WERI-Rb-1 (cell line): ENCODE results near the gene LDB3.

Source experiments
- DNase-seq: peaks from one replicate; pipeline ENCODE4 v3.0.0-alpha.2; 2020
- H3K27ac ChIP-seq: fragments of 250-450 bp; sonication (Bioruptor Pico); 2 replicates; pipeline ENCODE4 v1.5.1; 2020; ENCODE audit warnings: mild to moderate bottlenecking, moderate library complexity
- H3K27me3 ChIP-seq: fragments of 250-450 bp; sonication (Bioruptor Pico); 2 replicates; pipeline ENCODE4 v1.5.1; 2021; ENCODE audit warnings: mild to moderate bottlenecking, low read depth, moderate library complexity; ENCODE audit not compliant: insufficient read depth, severe bottlenecking
- H3K36me3 ChIP-seq: fragments of 250-450 bp; sonication (Bioruptor Pico); 2 replicates; pipeline ENCODE4 v1.5.1; 2020; ENCODE audit warnings: mild to moderate bottlenecking, moderate library complexity
- H3K4me3 ChIP-seq: 2 replicates; pipeline ENCODE4 v1.5.1; 2011; ENCODE audit warnings: low read depth, mild to moderate bottlenecking, control low read depth, low read length
- H3K9me3 ChIP-seq: fragments of 250-450 bp; sonication (Bioruptor Pico); 2 replicates; pipeline ENCODE4 v1.5.1; 2021; ENCODE audit warnings: mild to moderate bottlenecking, moderate library complexity; ENCODE audit not compliant: severe bottlenecking
- TF ChIP-seq, protein P1 (sequence below): IDR thresholded peaks from 2 replicates; pipeline ENCODE4 v1.5.1; 2011; ENCODE audit warnings: low read depth, mild to moderate bottlenecking, control low read depth, inconsistent platforms, low read length

The LDB3 gene

DNA sequence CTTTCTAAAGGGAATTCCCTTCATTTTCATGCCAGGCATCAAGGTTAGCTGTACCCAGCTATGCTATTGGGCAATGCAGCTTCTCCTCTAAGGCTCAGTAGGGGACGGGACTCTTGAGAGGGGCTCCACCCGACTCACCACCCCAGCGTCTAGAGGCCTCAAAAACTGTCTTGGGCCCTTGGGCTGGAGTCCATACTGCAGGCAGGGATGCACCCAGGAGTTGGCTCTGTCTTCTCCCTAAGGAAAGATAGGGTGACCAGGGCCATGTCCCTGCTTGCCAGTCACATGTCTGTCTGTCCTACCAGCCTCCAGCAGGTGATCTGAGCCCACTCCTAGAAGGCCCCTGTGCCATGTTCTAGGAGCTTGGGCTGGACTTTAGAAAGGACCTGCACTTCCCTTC, 12.7 kb upstream of the LDB3 start:
- no peak overlapping the region for H3K27ac ChIP-seq
- no peaks in the 10 kb centered on the region for H3K9me3 ChIP-seq
- no peak overlapping the region for H3K4me3 ChIP-seq
- DNase-seq = no peak
- no peaks in the 10 kb centered on the region for H3K27me3 ChIP-seq
- H3K36me3 ChIP-seq = no peaks in the 10 kb centered on the region
- TF ChIP-seq, protein P1, sequence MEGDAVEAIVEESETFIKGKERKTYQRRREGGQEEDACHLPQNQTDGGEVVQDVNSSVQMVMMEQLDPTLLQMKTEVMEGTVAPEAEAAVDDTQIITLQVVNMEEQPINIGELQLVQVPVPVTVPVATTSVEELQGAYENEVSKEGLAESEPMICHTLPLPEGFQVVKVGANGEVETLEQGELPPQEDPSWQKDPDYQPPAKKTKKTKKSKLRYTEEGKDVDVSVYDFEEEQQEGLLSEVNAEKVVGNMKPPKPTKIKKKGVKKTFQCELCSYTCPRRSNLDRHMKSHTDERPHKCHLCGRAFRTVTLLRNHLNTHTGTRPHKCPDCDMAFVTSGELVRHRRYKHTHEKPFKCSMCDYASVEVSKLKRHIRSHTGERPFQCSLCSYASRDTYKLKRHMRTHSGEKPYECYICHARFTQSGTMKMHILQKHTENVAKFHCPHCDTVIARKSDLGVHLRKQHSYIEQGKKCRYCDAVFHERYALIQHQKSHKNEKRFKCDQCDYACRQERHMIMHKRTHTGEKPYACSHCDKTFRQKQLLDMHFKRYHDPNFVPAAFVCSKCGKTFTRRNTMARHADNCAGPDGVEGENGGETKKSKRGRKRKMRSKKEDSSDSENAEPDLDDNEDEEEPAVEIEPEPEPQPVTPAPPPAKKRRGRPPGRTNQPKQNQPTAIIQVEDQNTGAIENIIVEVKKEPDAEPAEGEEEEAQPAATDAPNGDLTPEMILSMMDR = no peak

- no peaks in the 10 kb centered on the region for H3K36me3 ChIP-seq
Observed at GRCh38 chr10:86657011-86657395, 11.3 kb upstream of the LDB3 start.

DNA sequence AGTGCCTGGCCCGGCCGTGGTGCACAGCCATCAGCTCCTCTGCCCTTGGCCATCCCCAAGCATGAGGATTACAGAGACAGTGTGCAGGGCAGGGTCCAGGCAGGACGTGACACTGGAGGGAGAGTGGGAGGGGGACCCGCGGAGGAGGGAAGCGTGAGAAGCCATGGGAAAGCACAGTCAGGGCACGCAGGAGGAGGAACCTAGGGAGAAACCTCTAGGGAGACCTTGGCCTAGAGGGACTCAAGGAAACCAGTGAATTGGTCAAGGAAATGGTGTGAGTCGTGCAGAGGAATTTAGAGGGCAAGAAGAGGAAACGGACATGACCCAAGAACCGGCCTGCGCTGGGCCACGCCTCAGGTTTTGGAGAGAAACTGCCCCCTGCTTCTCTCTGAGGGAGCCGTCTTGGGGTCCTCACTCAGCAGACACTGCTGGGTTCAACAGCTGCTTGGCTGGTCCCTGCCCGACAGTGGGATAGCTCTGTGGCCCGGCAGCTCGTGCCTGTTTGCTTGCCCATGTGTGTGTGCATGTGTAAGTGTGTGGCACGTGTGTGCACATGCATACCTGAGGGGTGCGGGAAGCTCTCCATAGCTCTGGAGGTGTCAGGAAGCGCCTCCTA, 10.8 kb upstream of the LDB3 start:
- H3K4me3 ChIP-seq = no peak overlapping the region
- DNase-seq = no peak
- H3K9me3 ChIP-seq = no peaks in the 10 kb centered on the region
- H3K27ac ChIP-seq = no peak overlapping the region
- no peaks in the 10 kb centered on the region for H3K27me3 ChIP-seq
- TF ChIP-seq, protein P1 = no peak
- H3K36me3 ChIP-seq = no peaks in the 10 kb centered on the region

More at GRCh38 chr10:86657011-86657395, 11.3 kb upstream of the LDB3 start:
- TF ChIP-seq, protein P1 = no peak
- DNase-seq = no peak
- no peak overlapping the region for H3K27ac ChIP-seq
- H3K9me3 ChIP-seq = no peaks in the 10 kb centered on the region
- no peaks in the 10 kb centered on the region for H3K27me3 ChIP-seq
- no peak overlapping the region for H3K4me3 ChIP-seq

DNA sequence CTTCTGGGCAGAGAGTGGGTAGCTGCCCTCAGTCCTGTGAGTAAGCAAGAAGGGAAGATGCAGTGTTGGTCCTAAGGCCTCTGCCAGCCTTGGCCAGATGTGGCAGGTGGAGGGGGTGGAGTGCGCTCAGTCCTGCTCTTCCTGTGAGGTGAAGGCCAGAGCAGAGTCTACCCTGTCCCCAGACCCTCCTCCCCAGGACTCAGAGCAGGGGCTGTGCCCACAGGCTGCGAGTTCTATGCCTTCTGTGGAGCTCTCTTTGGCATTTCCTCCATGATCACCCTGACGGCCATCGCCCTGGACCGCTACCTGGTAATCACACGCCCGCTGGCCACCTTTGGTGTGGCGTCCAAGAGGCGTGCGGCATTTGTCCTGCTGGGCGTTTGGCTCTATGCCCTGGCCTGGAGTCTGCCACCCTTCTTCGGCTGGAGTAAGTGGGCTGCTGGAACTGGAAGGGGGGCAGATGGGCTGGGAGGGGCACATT, 10.0 kb upstream of the LDB3 start:
- no peaks in the 10 kb centered on the region for H3K27me3 ChIP-seq
- H3K9me3 ChIP-seq = no peaks in the 10 kb centered on the region
- H3K4me3 ChIP-seq = no peak overlapping the region
- no peak for DNase-seq
- H3K36me3 ChIP-seq = no peaks in the 10 kb centered on the region
- TF ChIP-seq, protein P1 = no peak
- H3K27ac ChIP-seq = no peak overlapping the region

DNA sequence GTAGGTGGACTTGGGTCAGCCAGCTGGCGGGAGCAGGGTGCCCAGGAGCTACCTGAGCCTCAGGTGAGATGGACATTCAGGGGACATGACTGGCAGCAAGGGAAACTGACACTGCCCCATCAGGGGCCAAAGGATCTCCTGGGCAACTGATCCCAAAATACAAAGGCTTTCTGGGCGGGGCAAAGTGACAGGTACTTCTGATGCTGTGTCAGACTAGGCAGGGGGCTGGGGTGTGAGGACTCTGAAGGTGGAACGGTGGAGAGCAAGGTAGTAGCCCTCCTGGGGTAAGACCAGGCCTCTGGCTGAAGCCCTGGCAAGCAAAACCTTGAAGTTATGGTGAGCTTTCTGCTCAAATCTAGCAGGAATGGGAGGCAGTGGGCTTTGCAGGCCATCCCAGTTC, 9.6 kb upstream of the LDB3 start:
- Histone ChIP-seq H3K27ac (no peak overlapping the region), H3K36me3 (no peaks in the 10 kb centered on the region), H3K27me3 (no peaks in the 10 kb centered on the region), H3K9me3 (no peaks in the 10 kb centered on the region), H3K4me3 (no peak overlapping the region)
- DNase-seq = no peak
- TF ChIP-seq, protein P1 = no peak

GRCh38 chr10:86659161-86659691, 9.1 kb upstream of the LDB3 start:
- no peaks in the 10 kb centered on the region for H3K27me3 ChIP-seq
- no peak for DNase-seq

More at GRCh38 chr10:86659161-86659691, 9.1 kb upstream of the LDB3 start:
- H3K36me3 ChIP-seq = no peaks in the 10 kb centered on the region
- no peak overlapping the region for H3K27ac ChIP-seq
- no peak overlapping the region for H3K4me3 ChIP-seq
- TF ChIP-seq, protein P1 = no peak
- no peaks in the 10 kb centered on the region for H3K9me3 ChIP-seq
